SK-N-MC (cell line): Measurements from ENCODE around the gene KLK1.

Experiments
- EZH2 ChIP-seq: fragments of 200-600 bp; sonication (generic); IDR thresholded peaks from one replicate; pipeline ENCODE4 v1.6.1; 2017; ENCODE audit warnings: antibody characterized with exemption
- POLR2AphosphoS5 ChIP-seq: IDR thresholded peaks from 2 replicates; pipeline ENCODE4 v1.6.1; 2012; ENCODE audit warnings: mild to moderate bottlenecking, low read depth, low read length, borderline replicate concordance

DNA sequence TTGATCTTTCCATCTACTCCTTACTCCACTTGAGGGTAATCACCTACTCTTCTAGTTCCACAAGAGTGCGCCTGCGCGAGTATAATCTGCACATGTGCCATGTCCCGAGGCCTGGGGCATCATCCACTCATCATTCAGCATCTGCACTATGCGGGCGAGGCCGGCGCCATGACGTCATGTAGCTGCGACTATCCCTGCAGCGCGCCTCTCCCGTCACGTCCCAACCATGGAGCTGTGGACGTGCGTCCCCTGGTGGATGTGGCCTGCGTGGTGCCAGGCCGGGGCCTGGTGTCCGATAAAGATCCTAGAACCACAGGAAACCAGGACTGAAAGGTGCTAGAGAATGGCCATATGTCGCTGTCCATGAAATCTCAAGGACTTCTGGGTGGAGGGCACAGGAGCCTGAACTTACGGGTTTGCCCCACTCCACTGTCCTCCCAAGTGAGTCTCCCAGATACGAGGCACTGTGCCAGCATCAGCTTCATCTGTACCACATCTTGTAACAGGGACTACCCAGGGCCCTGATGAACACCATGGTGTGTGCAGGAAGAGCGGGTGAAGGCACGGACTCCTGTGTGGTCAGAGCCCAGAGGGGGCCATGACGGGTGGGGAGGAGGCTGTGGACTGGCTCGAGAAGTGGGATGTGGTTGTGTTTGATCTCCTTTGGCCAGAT, 47.0 kb upstream of the KLK1 start:
- TF ChIP-seq EZH2, result no peak
- no peak for TF ChIP-seq POLR2AphosphoS5
